K562 (cell line): Measurements from ENCODE around the gene PM20D2. TPM values are rescaled to one million over a fixed set of nuclear protein-coding genes. Genes with fewer than 3 reads are reported as not detected.

Source experiments
- CUX1 ChIP-seq: fragments of 200-800 bp; sonication (Bioruptor generic); IDR thresholded peaks from 2 replicates; pipeline ENCODE4 v1.6.1; 2016; ENCODE audit warnings: missing genetic modification characterization, missing compliant biosample characterization
- HSF4 ChIP-seq: fragments of 250-450 bp; sonication (Bioruptor Pico); IDR thresholded peaks from 2 replicates; pipeline ENCODE4 v2.1.2; 2022; ENCODE audit warnings: mild to moderate bottlenecking, moderate library complexity, borderline replicate concordance
- MYNN ChIP-seq, 2 experiments: sonication (generic); formaldehyde crosslinking in 1 of 2; IDR thresholded peaks; 2 replicates each; pipeline versions ENCODE4 v1.5.0 to v1.6.1; 2016 to 2020; ENCODE audit warnings: antibody characterized with exemption in 1 of 2, missing genetic modification reagents in 1 of 2
- PHTF2 ChIP-seq: fragments of 250-450 bp; sonication (Bioruptor Pico); IDR thresholded peaks from 2 replicates; pipeline ENCODE4 v1.5.0; 2021; ENCODE audit warnings: mild to moderate bottlenecking
- ZFP91 ChIP-seq: sonication (generic); formaldehyde crosslinking; IDR thresholded peaks from 2 replicates; pipeline ENCODE4 v1.8.0; 2022; ENCODE audit warnings: mild to moderate bottlenecking, missing genetic modification reagents
- ZNF311 ChIP-seq: fragments of 250-450 bp; sonication (Bioruptor Pico); IDR thresholded peaks from 2 replicates; pipeline ENCODE4 v1.4.0; 2020; ENCODE audit warnings: mild to moderate bottlenecking, moderate library complexity
- ZNF408 ChIP-seq: fragments of 250-450 bp; sonication (Bioruptor Pico); IDR thresholded peaks from 2 replicates; pipeline ENCODE4 v1.4.0; 2020; ENCODE audit warnings: low read depth, mild to moderate bottlenecking, moderate library complexity
- ZNF830 ChIP-seq: fragments of 250-450 bp; sonication (Bioruptor Pico); IDR thresholded peaks from 2 replicates; pipeline ENCODE4 v1.5.0; 2021; ENCODE audit warnings: mild to moderate bottlenecking
- polyA plus RNA-seq, 8 experiments: library from polyadenylated mRNA; depleted of rRNA in 4 of 8; stranded (reverse) in 5 of 8; unstranded in 3 of 8; fragments of >200 nt; fragmentation: Nextera tagmentation in 2 of 8; fragmentation: Illumina TruSeq in 1 of 8; extraction: Ambion mirVana in 2 of 8; extraction: Trizol in 1 of 8; gene quantifications; 2 replicates each; pipeline versions ENCODE4 v1.2.1 to v1.2.3, GENCODE V29; 2011 to 2014; ENCODE audit warnings: inconsistent platforms in 1 of 8, missing spikeins in 1 of 8
- total RNA-seq, 7 experiments: library from RNA; depleted of rRNA in 6 of 7; stranded (reverse); fragments of >200 nt in 6 of 7; fragmentation: Illumina TruSeq in 2 of 7; extraction: Trizol in 2 of 7; gene quantifications; 2 replicates each; pipeline versions ENCODE4 v1.2.1 to v1.2.3, GENCODE V29; 2011 to 2021; ENCODE audit warnings: low replicate concordance in 1 of 7
- TF ChIP-seq, protein P1 (sequence below): sonication (generic); formaldehyde crosslinking; IDR thresholded peaks from 2 replicates; pipeline ENCODE4 v1.8.0; 2023; ENCODE audit warnings: mild to moderate bottlenecking, missing genetic modification reagents
- TF ChIP-seq, protein P2 (sequence below): sonication (generic); formaldehyde crosslinking; IDR thresholded peaks from 2 replicates; pipeline ENCODE4 v1.8.0; 2023; ENCODE audit warnings: missing genetic modification reagents, mild to moderate bottlenecking, borderline replicate concordance

The PM20D2 gene
- total and polyA plus RNA-seq, 9 of the 15 experiments (the other 6 are each of a cell fraction or from before 2014, with no cell fraction given): 0.30 to 2.6 (median 1.00) TPM

DNA sequence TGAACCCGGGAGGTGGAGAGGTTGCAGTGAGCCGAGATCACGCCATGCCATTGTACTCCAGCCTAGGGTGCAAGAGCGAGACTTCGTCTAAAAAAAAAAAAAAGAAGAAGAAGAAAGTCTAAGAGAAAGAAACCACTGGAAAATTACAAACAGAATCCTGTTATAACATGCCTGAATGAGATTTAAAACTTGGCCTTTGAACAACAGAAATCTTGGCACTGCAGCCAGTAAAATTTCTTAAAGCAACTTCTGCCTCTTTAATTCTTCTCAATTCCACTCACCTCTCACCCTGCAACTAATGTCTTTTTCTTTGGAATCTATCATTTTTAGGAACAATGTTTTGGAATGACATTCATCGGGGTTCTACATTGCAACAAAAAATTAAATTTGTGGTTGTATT, 26.3 kb downstream of the PM20D2 start (continued):
- TF ChIP-seq, protein P1, sequence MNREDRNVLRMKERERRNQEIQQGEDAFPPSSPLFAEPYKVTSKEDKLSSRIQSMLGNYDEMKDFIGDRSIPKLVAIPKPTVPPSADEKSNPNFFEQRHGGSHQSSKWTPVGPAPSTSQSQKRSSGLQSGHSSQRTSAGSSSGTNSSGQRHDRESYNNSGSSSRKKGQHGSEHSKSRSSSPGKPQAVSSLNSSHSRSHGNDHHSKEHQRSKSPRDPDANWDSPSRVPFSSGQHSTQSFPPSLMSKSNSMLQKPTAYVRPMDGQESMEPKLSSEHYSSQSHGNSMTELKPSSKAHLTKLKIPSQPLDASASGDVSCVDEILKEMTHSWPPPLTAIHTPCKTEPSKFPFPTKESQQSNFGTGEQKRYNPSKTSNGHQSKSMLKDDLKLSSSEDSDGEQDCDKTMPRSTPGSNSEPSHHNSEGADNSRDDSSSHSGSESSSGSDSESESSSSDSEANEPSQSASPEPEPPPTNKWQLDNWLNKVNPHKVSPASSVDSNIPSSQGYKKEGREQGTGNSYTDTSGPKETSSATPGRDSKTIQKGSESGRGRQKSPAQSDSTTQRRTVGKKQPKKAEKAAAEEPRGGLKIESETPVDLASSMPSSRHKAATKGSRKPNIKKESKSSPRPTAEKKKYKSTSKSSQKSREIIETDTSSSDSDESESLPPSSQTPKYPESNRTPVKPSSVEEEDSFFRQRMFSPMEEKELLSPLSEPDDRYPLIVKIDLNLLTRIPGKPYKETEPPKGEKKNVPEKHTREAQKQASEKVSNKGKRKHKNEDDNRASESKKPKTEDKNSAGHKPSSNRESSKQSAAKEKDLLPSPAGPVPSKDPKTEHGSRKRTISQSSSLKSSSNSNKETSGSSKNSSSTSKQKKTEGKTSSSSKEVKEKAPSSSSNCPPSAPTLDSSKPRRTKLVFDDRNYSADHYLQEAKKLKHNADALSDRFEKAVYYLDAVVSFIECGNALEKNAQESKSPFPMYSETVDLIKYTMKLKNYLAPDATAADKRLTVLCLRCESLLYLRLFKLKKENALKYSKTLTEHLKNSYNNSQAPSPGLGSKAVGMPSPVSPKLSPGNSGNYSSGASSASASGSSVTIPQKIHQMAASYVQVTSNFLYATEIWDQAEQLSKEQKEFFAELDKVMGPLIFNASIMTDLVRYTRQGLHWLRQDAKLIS: no peak
- no peak for TF ChIP-seq MYNN (IDR thresholded peaks at IDR 0.05)
- TF ChIP-seq MYNN (CRISPR knock-in tag; IDR thresholded peaks at IDR 0.05): no peak
- no peak for TF ChIP-seq PHTF2
- no peak for TF ChIP-seq ZNF311 (CRISPR knock-in tag)
- no peak for TF ChIP-seq ZNF408 (CRISPR knock-in tag)
- TF ChIP-seq, protein P2, sequence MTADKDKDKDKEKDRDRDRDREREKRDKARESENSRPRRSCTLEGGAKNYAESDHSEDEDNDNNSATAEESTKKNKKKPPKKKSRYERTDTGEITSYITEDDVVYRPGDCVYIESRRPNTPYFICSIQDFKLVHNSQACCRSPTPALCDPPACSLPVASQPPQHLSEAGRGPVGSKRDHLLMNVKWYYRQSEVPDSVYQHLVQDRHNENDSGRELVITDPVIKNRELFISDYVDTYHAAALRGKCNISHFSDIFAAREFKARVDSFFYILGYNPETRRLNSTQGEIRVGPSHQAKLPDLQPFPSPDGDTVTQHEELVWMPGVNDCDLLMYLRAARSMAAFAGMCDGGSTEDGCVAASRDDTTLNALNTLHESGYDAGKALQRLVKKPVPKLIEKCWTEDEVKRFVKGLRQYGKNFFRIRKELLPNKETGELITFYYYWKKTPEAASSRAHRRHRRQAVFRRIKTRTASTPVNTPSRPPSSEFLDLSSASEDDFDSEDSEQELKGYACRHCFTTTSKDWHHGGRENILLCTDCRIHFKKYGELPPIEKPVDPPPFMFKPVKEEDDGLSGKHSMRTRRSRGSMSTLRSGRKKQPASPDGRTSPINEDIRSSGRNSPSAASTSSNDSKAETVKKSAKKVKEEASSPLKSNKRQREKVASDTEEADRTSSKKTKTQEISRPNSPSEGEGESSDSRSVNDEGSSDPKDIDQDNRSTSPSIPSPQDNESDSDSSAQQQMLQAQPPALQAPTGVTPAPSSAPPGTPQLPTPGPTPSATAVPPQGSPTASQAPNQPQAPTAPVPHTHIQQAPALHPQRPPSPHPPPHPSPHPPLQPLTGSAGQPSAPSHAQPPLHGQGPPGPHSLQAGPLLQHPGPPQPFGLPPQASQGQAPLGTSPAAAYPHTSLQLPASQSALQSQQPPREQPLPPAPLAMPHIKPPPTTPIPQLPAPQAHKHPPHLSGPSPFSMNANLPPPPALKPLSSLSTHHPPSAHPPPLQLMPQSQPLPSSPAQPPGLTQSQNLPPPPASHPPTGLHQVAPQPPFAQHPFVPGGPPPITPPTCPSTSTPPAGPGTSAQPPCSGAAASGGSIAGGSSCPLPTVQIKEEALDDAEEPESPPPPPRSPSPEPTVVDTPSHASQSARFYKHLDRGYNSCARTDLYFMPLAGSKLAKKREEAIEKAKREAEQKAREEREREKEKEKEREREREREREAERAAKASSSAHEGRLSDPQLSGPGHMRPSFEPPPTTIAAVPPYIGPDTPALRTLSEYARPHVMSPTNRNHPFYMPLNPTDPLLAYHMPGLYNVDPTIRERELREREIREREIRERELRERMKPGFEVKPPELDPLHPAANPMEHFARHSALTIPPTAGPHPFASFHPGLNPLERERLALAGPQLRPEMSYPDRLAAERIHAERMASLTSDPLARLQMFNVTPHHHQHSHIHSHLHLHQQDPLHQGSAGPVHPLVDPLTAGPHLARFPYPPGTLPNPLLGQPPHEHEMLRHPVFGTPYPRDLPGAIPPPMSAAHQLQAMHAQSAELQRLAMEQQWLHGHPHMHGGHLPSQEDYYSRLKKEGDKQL: no peak
- TF ChIP-seq CUX1: no peak
- no peak for TF ChIP-seq ZNF830 (CRISPR knock-in tag)
- TF ChIP-seq HSF4 (CRISPR knock-in tag): no peak
- no peak for TF ChIP-seq ZFP91 (CRISPR knock-in tag)
